ENCODE measurements around the gene TMPRSS13.
"Not testable (repeated sequence)": the region's sequence is repeated elsewhere in the genome, so short reads cannot be mapped to it uniquely, and the experiment has no call there.

Gene TMPRSS13

DNA sequence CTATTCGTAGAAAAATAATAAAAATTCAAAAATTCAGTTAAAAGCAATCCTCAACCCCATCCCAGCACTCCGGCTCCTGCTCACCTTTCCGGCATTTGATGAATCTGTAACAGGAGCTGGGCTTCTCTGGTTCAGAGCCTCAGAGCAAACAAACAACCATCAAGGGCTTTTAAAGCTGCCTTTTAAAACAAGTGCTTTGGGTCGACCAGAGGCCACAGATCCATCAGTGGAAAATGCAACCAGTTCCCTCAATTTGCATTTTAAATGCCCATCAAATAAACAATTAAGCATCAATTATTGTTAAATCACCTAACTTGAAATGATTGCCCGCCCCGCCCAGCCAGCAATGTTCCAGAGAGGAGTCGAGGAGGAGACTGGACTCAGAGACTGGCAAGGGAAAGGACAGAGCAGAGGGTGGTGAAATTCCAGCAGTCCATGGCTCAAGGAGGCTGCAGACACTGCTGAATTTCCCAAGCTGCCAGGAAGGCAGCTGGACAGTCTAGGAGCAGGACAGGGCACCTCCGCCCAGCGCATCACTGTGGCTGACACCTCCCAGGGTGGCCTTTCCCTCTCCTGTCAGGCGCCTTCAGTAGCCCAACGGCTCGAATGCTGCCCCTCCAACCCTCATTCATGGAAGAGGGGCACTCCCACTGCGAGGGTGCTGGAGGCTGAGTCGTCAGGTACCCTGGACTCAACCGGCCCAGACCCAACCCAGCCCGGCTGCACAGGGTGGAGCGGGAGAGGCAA is 60.2 kb downstream of the TMPRSS13 start:
- H3K27ac ChIP-seq (ENCODE audit: poor library complexity, severe bottlenecking), result no peak overlapping the region

GRCh38 chr11:117868088-117868487 is 61.1 kb downstream of the TMPRSS13 start:
- ATAC-seq (ENCODE audit: low read depth), result no peak

More for the DNA sequence above, 60.2 kb downstream of the TMPRSS13 start:
- DNase-seq (ENCODE audit: low spot score) (no peak), ATAC-seq (ENCODE audit: low read depth) (no peak)
- no peaks in the 10 kb centered on the region for H3K36me3 ChIP-seq (ENCODE audit: low read depth)
- H3K27me3 ChIP-seq (ENCODE audit: insufficient read depth, poor library complexity, severe bottlenecking), result peaks cover 10% of the 10 kb centered on the region
- peaks cover 2% of the 10 kb centered on the region for H3K9me3 ChIP-seq (ENCODE audit: severe bottlenecking)
- no peaks in the 10 kb centered on the region for H3K4me1 ChIP-seq (ENCODE audit: insufficient read depth, poor library complexity, severe bottlenecking)
- TF ChIP-seq, protein P1, sequence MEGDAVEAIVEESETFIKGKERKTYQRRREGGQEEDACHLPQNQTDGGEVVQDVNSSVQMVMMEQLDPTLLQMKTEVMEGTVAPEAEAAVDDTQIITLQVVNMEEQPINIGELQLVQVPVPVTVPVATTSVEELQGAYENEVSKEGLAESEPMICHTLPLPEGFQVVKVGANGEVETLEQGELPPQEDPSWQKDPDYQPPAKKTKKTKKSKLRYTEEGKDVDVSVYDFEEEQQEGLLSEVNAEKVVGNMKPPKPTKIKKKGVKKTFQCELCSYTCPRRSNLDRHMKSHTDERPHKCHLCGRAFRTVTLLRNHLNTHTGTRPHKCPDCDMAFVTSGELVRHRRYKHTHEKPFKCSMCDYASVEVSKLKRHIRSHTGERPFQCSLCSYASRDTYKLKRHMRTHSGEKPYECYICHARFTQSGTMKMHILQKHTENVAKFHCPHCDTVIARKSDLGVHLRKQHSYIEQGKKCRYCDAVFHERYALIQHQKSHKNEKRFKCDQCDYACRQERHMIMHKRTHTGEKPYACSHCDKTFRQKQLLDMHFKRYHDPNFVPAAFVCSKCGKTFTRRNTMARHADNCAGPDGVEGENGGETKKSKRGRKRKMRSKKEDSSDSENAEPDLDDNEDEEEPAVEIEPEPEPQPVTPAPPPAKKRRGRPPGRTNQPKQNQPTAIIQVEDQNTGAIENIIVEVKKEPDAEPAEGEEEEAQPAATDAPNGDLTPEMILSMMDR (IDR thresholded peaks at IDR 0.05; ENCODE audit: poor library complexity, severe bottlenecking), result no peak
- H3K4me3 ChIP-seq (ENCODE audit: severe bottlenecking), result no peak overlapping the region

DNA sequence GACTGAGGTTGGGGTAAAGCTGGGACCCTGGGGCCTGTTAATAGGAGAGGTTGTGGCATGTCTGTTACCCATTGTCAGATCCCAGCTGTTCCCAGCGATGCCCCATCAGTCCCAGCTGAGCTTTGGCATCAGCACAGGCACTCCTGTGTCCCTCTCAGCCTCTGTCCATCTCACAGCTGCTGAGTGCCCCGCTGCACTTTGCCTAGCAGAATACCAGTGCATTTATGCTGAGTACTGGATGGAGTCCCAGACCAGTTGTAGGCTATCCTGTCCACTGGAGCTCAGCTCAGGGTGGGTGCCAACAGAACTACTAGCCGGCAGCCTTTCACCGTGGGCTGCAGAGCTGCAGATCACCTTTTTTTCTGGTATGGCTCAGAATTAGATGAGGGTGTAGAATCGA is 62.7 kb downstream of the TMPRSS13 start:
- H3K27ac ChIP-seq (ENCODE audit: poor library complexity, severe bottlenecking), result no peak overlapping the region
- TF ChIP-seq, protein P1 (IDR thresholded peaks at IDR 0.05; ENCODE audit: poor library complexity, severe bottlenecking), result no peak
- peaks cover 2% of the 10 kb centered on the region for H3K9me3 ChIP-seq (ENCODE audit: severe bottlenecking)
- no peak overlapping the region for H3K4me3 ChIP-seq (ENCODE audit: severe bottlenecking)
- no peaks in the 10 kb centered on the region for H3K27me3 ChIP-seq (ENCODE audit: insufficient read depth, poor library complexity, severe bottlenecking)
- ATAC-seq (ENCODE audit: low read depth) (no peak), DNase-seq (ENCODE audit: low spot score) (no peak)
- no peaks in the 10 kb centered on the region for H3K36me3 ChIP-seq (ENCODE audit: low read depth)
- H3K4me1 ChIP-seq (ENCODE audit: insufficient read depth, poor library complexity, severe bottlenecking), result no peaks in the 10 kb centered on the region

More at GRCh38 chr11:117868088-117868487, 61.1 kb downstream of the TMPRSS13 start:
- Histone ChIP-seq H3K36me3 (ENCODE audit: low read depth) (no peaks in the 10 kb centered on the region), H3K9me3 (ENCODE audit: severe bottlenecking) (peaks cover 2% of the 10 kb centered on the region), H3K27me3 (ENCODE audit: insufficient read depth, poor library complexity, severe bottlenecking) (peaks cover 7% of the 10 kb centered on the region), H3K27ac (ENCODE audit: poor library complexity, severe bottlenecking) (no peak overlapping the region), H3K4me1 (ENCODE audit: insufficient read depth, poor library complexity, severe bottlenecking) (no peaks in the 10 kb centered on the region), H3K4me3 (ENCODE audit: severe bottlenecking) (no peak overlapping the region)
- DNase-seq (ENCODE audit: low spot score), result no peak
- TF ChIP-seq, protein P1 (IDR thresholded peaks at IDR 0.05; ENCODE audit: poor library complexity, severe bottlenecking), result no peak

- not testable (repeated sequence) for H3K27ac ChIP-seq (ENCODE audit: poor library complexity, severe bottlenecking); ATAC-seq (ENCODE audit: low read depth); H3K36me3 ChIP-seq (ENCODE audit: low read depth); H3K9me3 ChIP-seq (ENCODE audit: severe bottlenecking); DNase-seq (ENCODE audit: low spot score); H3K4me1 ChIP-seq (ENCODE audit: insufficient read depth, poor library complexity, severe bottlenecking); H3K27me3 ChIP-seq (ENCODE audit: insufficient read depth, poor library complexity, severe bottlenecking); H3K4me3 ChIP-seq (ENCODE audit: severe bottlenecking)
Observed at GRCh38 chr11:117865546-117865945, 63.7 kb downstream of the TMPRSS13 start.

GRCh38 chr11:117863383-117863782 is 65.8 kb downstream of the TMPRSS13 start:
- Histone ChIP-seq H3K9me3 (ENCODE audit: severe bottlenecking) (peaks cover 2% of the 10 kb centered on the region), H3K4me3 (ENCODE audit: severe bottlenecking) (no peak overlapping the region), H3K36me3 (ENCODE audit: low read depth) (no peaks in the 10 kb centered on the region), H3K27me3 (ENCODE audit: insufficient read depth, poor library complexity, severe bottlenecking) (no peaks in the 10 kb centered on the region), H3K4me1 (ENCODE audit: insufficient read depth, poor library complexity, severe bottlenecking) (no peaks in the 10 kb centered on the region), H3K27ac (ENCODE audit: poor library complexity, severe bottlenecking) (no peak overlapping the region)
- no peak for DNase-seq (ENCODE audit: low spot score)
- no peak for ATAC-seq (ENCODE audit: low read depth)
- TF ChIP-seq, protein P1 (IDR thresholded peaks at IDR 0.05; ENCODE audit: poor library complexity, severe bottlenecking), result no peak

Measured in RWPE2 (cell line).